Pons (tissue), 1 donor: ENCODE data around the gene DENND4B.
"Not testable (repeated sequence)": the region's sequence is repeated elsewhere in the genome, so short reads cannot be mapped to it uniquely, and the experiment has no call there.

ENCODE experiments used
- DNase-seq: peaks from one replicate; pipeline ENCODE4 v3.0.0-alpha.2; 2016; ENCODE audit warnings: low spot score

DENND4B gene, protein sequence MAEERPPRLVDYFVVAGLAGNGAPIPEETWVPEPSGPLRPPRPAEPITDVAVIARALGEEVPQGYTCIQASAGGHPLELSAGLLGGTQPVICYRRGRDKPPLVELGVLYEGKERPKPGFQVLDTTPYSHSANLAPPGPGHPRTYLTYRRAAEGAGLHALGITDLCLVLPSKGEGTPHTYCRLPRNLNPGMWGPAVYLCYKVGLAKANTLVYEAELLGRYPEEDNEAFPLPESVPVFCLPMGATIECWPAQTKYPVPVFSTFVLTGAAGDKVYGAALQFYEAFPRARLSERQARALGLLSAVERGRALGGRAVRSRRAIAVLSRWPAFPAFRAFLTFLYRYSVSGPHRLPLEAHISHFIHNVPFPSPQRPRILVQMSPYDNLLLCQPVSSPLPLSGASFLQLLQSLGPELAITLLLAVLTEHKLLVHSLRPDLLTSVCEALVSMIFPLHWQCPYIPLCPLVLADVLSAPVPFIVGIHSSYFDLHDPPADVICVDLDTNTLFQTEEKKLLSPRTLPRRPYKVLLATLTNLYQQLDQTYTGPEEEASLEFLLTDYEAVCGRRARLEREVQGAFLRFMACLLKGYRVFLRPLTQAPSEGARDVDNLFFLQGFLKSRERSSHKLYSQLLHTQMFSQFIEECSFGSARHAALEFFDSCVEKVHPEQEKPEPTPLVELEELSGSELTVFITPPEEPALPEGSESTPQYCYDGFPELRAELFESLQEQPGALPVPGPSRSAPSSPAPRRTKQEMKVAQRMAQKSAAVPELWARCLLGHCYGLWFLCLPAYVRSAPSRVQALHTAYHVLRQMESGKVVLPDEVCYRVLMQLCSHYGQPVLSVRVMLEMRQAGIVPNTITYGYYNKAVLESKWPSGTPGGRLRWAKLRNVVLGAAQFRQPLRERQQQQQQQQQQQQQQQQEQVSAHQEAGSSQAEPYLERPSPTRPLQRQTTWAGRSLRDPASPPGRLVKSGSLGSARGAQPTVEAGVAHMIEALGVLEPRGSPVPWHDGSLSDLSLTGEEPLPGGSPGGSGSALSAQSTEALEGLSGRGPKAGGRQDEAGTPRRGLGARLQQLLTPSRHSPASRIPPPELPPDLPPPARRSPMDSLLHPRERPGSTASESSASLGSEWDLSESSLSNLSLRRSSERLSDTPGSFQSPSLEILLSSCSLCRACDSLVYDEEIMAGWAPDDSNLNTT (N-terminal part only)

GRCh38 chr1:153946622-153947241 lies at the start of gene DENND4B:
Gene DENND4B, minus strand, starts transcription at chr1:153946718. Its CDS starts 2,344 bp downstream, at chr1:153944374.
- DNase-seq: peak; percentile 83

- no peak for DNase-seq
Measured at GRCh38 chr1:153995640-153996039, 49.1 kb upstream of the DENND4B start.

GRCh38 chr1:153995202-153995601 lies 48.7 kb upstream of the DENND4B start:
- DNase-seq: no peak

DNA sequence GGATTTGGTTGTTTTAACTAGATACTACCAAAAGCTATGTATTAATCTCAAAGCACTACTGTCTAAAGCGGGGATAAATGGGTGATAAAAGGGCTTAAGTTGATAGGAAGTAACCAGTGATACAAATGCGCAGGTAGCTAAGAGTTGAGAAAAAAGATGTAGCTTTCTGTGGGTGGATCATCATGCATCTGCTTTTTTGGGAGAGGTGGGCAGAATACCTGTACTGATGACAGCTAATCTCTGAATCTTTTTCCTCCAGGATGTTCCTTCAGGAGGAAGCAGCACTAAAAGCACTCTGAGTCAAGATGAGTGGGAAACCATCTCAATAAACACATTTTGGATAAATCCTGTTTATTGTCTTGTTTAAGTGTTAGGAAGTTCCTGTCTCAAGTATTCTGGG lies 45.3 kb upstream of the DENND4B start:
- DNase-seq: no peak

- no peak for DNase-seq
Measured at GRCh38 chr1:153991151-153991630, 44.7 kb upstream of the DENND4B start.

DNA sequence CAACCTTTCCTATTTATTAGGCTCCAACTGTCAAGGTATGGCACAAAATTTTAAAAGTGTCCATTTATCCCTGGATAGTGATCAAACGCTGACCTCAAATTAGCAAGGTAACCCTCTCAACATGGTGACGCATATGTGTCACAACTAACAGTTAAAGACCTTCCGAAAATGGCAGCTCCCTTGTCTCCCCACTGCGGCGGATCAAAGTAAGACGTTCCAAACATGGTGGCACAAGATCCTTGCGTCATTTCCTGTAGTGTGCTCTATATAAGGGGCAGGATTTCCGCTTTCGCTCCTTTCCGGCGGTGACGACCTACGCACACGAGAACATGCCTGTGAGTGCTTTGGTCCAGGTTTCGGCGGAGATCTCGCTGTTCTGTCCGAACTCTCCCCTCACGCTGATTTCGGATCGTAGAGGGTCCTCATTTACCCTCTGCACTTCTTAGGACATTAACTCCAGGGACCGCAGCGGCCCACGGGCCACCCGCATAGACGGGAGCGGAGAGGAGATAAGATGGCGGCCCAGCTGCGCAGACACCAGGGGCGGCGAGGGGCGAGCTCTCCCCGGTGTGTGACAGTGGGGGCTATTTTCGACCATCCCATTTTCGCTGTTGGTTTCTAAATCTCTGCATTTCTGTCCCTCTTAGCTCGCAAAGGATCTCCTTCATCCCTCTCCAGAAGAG lies 44.1 kb upstream of the DENND4B start, which contains the start of gene RPS27:
Gene RPS27 (plus strand): TSS at position 295 of the 683 bp plus-strand sequence. CDS start 35 bp downstream, at position 330.
- DNase-seq: peak; percentile 99

GRCh38 chr1:153987621-153988020 lies 41.1 kb upstream of the DENND4B start:
- no peak for DNase-seq

DNA sequence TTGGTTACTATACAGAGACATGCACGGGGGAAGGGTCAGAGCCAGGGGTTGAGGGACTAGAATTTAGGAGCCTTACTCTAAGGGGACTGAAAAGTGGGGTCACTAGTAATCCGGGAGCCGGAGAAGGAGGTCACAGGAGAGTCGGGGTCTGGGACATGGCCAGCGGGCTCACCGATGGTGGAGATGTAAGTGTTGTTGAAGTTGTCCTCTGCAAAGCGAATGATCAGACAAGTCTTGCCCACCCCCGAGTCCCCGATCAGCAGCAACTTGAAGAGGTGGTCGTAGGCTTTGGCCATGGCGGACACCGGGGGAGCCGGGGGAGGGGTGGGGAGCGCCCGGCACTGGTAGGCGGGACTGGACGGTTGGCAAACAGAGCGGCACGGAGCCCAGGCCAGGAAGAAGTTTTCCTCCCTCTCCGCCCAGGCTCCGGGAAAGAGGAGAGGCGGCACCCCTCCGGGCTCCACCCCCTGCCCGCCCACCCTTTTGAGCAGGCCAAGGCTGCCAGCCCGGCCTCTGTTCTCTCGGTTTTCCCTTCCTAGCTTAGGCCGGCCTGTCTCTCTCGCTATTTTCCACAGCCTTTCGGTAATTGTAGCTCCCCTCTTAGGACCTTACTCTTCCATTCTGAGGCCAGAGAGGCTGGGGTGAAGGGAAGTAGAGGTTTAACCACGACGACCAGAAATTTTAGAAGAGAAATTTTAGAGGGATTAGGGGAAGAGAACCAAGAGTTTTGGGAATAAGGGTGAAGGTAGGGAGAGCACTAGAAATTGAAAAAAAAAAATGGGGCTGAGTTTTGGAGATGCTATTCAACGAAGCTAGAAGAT lies 39.6 kb upstream of the DENND4B start, which contains the start of gene RAB13:
Gene RAB13 (minus strand): TSS at position 399 of the 821 bp plus-strand sequence. CDS start 103 bp downstream, at position 296.
- peak; percentile 53 for DNase-seq

- DNase-seq: no peak
Measured at GRCh38 chr1:153985341-153985912, 38.9 kb upstream of the DENND4B start.

- no peak for DNase-seq
Measured at GRCh38 chr1:153984123-153984894, 37.8 kb upstream of the DENND4B start.

- not testable (repeated sequence) for DNase-seq
Measured at GRCh38 chr1:153981735-153982134, 35.2 kb upstream of the DENND4B start.

- not testable (repeated sequence) for DNase-seq
Measured at GRCh38 chr1:153979091-153979490, 32.6 kb upstream of the DENND4B start.

- DNase-seq: no peak
Measured at GRCh38 chr1:153978274-153978909, 31.9 kb upstream of the DENND4B start.

GRCh38 chr1:153977250-153978240 lies 31.0 kb upstream of the DENND4B start, which contains the start of gene JTB:
Gene JTB, minus strand, starts transcription at chr1:153977674. Its CDS starts 422 bp downstream, at chr1:153977252.
- DNase-seq: peak; percentile 86

DNA sequence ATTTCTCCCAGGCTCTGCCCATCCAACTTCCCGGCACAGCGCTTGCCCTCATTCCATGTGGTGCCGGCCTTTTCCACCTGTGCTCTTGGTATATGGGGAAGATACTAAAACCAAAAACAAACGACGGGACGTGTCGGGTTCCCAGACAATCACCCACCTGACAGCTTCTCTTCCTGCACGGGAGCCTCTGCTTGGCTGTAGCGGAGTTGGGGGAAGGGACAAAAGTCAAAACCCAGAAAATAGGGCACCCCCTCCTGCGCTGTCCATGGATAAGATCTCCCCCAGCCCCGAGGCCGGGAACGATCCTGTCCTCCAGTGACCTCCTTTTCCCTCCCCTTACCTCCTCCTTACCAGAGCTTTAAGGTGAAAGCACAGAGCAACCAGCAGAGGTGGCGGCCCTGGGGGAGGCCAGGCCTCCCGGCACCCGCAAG lies 30.3 kb upstream of the DENND4B start:
- DNase-seq: no peak

GRCh38 chr1:153973525-153973924 lies 27.0 kb upstream of the DENND4B start:
- no peak for DNase-seq

DNA sequence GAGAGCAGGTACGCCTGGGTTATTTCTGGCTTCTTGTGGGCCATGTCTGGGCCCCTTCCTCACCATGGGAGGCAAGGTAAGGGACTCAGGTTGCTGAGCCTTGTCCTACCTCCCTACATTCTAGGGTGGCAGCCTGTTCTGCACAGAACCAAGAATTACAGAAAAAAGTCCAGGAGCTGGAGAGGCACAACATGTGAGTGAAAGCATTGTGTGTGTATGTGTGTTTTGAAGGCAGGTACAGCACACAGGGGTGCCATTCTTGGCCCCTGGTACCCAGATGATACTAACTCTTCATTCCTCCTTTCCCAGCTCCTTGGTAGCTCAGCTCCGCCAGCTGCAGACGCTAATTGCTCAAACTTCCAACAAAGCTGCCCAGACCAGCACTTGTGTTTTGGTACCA lies 26.6 kb upstream of the DENND4B start:
- no peak for DNase-seq
